C1 segment of cervical spinal cord (tissue), 14 donors: ENCODE measurements around the gene CD300C.
"Not testable (repeated sequence)": the region's sequence is repeated elsewhere in the genome, so short reads cannot be mapped to it uniquely, and the experiment has no call there.

Source experiments
- DNase-seq, 14 donors: peaks; one replicate each; lab custom pipeline; 2025; lab: John Stamatoyannopoulos, UW

Gene CD300C

DNA sequence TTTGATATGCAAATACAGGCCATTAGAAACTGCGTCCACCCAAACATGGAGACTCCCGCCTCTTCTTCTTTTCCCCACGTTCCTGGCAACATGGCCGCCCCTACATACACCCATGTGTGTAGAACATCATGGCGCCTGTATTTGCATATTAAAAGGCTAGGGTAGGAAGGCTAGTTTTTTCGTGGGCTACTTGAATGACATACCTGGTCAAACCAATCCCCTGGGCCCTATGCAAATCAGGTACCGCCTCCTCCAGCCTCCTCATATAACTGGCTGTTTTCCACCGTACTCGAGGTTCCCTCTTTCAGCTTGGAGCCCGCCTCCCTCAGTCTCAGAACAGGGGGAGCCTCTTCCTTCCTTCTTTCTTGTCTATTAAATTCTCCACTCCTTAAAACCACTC is 13.8 kb downstream of the CD300C start:
- DNase-seq, result peak in 9 of 14 donors; percentile 12 to 77 (median 40)

GRCh38 chr17:74531231-74531761 is 14.6 kb downstream of the CD300C start, which contains the start of gene CD300LB:
TSS of gene CD300LB (minus strand) at chr17:74531475. CDS start at chr17:74531350, 125 bp downstream.
- no peak for DNase-seq

GRCh38 chr17:74530831-74531150 is 15.1 kb downstream of the CD300C start:
- no peak for DNase-seq

GRCh38 chr17:74529243-74529642 is 16.7 kb downstream of the CD300C start:
- DNase-seq, result no peak

DNA sequence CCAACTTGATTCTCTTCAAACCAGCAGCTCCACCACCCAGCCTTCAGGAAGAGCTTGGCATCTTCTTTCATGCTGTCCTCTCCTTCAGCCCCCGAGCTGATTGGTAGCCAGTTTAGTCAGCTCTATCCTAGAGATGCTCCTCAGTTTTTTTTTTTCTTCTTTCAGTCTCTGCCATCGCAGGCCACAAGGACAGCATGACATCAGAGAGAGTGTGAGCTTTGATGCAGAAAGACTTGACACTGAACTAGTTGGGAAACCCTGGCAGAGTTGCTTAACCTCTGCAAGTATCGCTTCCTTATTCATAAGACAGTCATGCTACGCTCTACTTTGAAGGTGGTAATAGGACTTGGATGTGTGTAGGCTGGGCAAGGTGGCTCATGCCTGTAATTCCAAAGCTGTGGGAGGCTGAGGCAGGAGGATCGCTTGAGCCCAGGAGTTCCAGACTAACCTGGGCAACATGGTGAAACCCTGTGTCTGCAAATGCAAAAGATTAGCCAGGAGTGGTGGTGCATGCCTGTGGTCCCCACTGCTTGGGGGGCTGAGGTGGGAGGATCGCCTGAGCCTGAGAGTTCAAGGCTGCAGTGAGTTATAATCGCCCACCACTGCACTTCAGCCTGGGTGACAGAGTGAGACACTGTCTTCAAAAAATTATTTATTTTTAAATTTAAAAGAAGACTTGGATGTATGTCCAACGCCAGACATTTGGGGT is 17.3 kb downstream of the CD300C start:
- peak in 1 of 14 donors; percentile 36 for DNase-seq

DNA sequence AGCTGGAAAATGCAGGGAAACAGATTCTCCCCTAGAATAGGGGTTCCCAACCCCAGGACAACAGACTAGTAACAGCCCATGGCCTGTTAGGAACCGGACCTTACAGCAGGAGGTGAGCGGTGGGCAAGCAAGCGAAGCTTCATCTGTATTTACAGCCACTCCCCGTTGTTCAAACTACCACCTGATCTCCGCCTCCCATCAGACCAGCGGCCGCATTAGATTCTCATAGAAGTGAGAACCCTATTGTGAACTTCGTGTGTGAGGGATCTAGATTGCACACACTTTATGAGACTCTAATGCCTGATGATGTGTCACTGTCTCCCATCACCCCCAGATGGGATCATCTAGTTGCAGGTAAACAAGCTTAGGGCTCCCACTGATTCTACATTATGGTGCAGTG is 18.2 kb downstream of the CD300C start:
- DNase-seq, result no peak

- DNase-seq, result no peak
Observed at GRCh38 chr17:74527081-74527480, 18.8 kb downstream of the CD300C start.

GRCh38 chr17:74526681-74527080 is 19.2 kb downstream of the CD300C start:
- no peak for DNase-seq

DNA sequence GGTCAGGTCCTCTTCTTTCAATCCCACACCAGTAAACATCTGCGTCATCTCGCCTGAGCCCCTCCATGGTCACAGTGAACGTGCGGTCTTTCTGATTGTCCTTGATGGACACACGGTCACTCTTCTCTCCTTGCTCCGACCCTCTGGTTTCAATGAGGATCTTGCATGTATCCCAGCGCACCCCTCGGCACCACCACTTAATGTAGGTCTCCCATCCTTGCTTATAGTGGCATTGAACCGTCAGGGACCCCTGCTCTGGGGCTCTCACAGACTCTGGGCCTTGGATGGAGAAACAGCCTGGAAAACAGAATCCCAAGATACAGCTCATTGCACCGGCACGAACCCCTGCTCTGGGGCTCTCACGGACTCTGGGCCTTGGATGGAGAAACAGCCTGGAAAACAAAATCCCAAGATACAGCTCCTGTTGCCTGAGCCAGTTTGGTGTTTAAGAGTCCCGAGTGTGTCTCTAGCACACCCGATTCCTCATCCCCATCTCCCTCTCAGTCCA is 20.1 kb downstream of the CD300C start:
- no peak for DNase-seq

DNA sequence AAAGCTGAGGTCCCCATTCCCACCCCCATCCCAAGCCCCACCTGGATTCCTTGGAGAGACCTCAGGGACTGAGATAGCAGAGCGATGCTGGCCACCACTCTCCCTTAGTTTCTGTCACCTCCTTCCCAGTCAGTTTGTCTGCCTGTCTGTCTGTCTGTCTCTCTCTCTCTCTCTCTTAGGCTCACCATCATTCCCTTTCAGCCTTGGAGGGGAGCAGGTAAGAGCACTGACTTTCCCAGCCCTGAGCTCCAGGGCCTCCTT is 20.5 kb downstream of the CD300C start:
- DNase-seq, result no peak

- no peak for DNase-seq
Observed at GRCh38 chr17:74524653-74525464, 21.1 kb downstream of the CD300C start.

GRCh38 chr17:74523308-74523707 is 22.6 kb downstream of the CD300C start:
- DNase-seq, result no peak

DNA sequence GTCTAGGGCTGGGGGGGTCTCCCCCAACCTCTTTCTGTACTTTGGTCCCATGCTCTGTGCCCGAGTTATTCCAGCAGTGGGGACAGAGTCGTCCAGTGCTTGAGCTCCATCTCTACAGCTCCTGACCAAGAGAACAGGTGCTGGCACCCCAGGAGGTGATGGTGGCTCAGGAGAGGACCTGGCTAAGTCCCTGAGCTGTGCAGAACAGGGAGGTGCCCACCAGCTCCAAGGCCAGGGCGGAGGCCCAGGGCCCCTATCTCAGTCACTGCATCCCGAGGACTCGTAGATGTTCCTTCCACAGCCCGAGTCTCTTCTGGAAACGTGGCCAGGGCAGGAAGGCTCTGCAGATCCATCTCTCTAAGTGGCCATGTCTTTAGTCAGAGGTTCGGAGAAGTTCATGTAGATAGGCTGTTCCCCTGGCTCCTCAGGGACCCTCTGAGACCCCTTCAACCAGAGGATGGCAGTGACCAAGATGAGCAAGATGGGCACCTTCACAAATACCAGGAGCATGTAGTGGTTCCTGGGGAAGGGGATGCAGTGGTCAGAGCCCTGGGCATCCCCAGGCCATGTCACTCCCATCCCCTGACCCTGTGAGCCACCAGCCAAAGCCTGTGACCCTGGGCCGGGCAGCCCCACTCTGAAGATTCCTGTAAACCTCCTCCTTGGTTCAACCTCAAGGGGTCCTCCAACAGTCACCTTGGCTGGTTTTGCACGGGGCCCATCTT is 23.4 kb downstream of the CD300C start:
- no peak for DNase-seq

DNA sequence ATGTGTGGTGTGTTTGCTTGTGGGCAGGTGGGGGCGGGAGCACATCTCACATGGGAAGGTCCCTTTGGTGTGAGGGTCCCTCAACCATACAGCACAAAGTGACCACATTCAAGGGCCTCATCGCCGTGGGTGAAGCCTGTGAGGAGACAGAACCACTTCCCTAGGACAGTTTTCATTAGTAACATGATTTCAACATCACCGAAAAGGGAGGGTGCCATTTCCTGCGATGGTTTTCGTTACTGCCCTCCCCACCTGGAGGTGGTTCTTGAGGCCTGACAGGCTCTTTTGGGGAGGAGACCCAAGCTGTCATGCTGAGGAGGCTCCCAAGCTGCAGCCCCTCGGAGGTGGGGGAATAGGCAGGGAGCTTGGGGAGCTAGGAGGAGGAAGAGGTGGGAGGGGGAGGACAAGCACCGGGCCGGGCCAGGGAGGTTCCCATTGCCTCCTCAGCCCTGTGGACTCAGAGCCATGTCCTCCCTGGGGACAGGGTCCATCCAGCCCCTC is 24.2 kb downstream of the CD300C start:
- DNase-seq, result peak in 3 of 14 donors; percentile 15 to 37 (median 22)

- DNase-seq, result no peak
Observed at GRCh38 chr17:74520790-74521480, 25.0 kb downstream of the CD300C start.

DNA sequence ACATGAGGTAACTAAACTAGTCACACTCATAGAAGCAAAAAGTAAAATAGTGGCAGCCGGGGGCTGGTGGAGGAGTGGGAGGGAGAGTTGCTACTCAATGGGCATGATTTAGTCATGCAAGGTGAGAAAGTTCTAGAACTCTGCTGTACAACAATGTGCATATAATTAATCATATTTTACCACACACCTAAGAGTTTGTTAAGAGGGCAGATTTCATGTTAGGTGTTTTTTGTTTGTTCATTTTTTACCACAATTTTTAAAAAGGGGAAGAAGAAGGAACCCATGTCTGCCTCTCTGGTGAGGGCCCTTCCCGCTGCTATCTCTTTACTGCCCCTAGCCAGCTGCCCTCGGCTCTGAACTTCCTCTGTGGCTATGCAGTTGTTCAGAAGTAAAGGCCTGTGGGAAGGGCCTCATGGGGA is 25.9 kb downstream of the CD300C start:
- no peak for DNase-seq

DNA sequence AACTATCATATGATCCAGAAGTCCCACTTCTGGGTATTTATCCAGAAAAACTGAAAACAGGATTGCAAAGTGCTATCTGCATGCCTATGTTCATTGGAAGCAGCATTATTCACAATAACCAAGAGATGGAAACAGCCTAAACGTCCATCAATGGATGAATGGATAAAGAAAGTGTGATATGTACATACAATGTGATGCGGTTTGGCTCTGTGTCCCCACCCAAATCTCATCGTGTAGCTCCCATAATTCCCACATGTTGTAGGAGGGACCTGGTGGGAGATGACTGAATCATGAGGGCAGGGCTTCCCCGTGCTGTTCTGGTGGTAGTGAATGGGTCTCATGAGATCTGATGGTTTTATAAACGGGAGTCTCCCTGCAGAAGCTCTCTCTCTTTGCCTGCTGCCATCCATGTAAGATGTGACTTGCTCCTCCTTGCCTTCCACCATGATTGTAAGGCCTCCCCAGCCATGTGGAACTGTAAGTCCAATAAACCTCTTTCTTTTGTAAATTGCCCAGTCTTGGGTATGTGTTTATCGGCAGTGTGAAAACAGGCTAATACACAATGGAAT is 27.4 kb downstream of the CD300C start:
- DNase-seq, result not testable (repeated sequence)

- no peak for DNase-seq
Observed at GRCh38 chr17:74516561-74517328, 29.2 kb downstream of the CD300C start.

DNA sequence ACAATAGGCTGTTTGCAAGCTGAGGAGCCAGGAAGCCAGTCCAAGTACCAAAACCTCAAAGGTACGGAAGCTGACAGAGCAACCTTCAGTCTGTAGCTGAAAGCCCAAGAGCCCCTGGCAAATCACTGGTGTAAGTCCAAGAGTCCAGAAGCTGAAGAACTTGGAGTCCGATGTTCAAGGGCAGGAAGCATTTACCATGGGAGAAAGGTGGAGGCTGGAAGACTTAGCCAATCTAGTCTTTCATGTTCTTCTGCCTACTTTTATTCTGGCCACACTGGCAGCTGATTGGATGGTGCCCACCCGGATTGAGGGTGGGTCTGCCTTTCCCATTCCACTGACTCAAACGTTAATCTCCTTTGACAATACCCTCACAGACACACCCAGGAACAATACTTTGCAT is 30.0 kb downstream of the CD300C start:
- no peak for DNase-seq

- no peak for DNase-seq
Observed at GRCh38 chr17:74514632-74515334, 31.1 kb downstream of the CD300C start.
